LNCaP clone FGC (cell line): ENCODE data around the gene DCANP1.

Experiments used
- DNase-seq: peaks from one replicate; pipeline ENCODE4 v3.0.0-alpha.2; 2011; ENCODE audit warnings: low read depth
- H3K4me3 ChIP-seq: 2 replicates; pipeline ENCODE4 v1.5.1; 2011; ENCODE audit warnings: mild to moderate bottlenecking, low read depth, low read length, control low read depth
- TF ChIP-seq, protein P1 (sequence below): IDR thresholded peaks from 2 replicates; pipeline ENCODE4 v1.5.1; 2012; ENCODE audit warnings: mild to moderate bottlenecking; ENCODE audit not compliant: control insufficient read depth, insufficient read depth; ENCODE audit errors: extremely low read depth

DCANP1 gene

GRCh38 chr5:135490245-135491037 lies 43.3 kb upstream of the DCANP1 start:
- DNase-seq, result no peak
- TF ChIP-seq, protein P1, sequence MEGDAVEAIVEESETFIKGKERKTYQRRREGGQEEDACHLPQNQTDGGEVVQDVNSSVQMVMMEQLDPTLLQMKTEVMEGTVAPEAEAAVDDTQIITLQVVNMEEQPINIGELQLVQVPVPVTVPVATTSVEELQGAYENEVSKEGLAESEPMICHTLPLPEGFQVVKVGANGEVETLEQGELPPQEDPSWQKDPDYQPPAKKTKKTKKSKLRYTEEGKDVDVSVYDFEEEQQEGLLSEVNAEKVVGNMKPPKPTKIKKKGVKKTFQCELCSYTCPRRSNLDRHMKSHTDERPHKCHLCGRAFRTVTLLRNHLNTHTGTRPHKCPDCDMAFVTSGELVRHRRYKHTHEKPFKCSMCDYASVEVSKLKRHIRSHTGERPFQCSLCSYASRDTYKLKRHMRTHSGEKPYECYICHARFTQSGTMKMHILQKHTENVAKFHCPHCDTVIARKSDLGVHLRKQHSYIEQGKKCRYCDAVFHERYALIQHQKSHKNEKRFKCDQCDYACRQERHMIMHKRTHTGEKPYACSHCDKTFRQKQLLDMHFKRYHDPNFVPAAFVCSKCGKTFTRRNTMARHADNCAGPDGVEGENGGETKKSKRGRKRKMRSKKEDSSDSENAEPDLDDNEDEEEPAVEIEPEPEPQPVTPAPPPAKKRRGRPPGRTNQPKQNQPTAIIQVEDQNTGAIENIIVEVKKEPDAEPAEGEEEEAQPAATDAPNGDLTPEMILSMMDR, result no peak
- H3K4me3 ChIP-seq, result no peak overlapping the region

DNA sequence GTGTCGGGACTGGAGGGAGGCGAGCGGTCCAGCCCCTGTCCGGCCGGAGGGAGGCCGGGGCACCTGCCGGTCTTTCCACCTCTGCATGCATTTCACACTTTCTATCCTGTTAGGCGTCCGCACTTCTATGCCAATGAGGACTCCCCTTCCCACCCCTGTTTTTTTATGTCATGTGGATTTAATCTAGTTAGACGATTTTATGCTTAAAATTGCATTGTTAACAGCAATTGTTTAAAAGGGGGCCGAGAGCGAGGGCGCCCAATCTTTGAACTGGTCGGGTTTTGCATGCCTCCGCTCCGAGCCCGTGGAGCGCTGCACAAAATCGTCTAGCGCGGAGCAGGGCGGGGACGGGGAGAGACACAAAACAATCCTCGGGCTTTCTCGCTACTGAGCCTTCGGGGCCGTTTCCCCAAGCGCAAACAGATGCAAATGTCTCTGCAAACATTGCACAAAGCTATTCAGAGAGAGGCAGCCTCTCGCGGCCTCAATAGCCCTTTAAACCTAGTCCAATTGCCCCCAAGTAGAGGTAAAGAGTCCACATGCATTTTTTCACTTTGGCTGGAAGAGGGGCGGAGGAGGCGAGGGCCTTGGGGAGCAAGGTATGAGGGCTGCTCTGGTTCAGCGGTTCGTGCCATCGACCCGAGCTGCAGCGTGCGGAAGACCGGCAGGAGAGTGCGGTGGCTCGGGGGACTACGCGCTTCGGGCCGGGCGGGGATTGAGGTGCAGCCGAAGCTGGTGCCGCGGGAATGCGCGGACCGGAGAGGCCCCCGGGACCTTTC lies 42.5 kb upstream of the DCANP1 start:
- TF ChIP-seq, protein P1, result no peak
- DNase-seq, result no peak
- no peak overlapping the region for H3K4me3 ChIP-seq

GRCh38 chr5:135488727-135489465 lies 41.7 kb upstream of the DCANP1 start:
- no peak for DNase-seq
- TF ChIP-seq, protein P1, result no peak
- H3K4me3 ChIP-seq, result no peak overlapping the region

GRCh38 chr5:135487839-135488514 lies 40.8 kb upstream of the DCANP1 start:
- no peak for DNase-seq
- TF ChIP-seq, protein P1, result no peak
- no peak overlapping the region for H3K4me3 ChIP-seq

- no peak for DNase-seq
- TF ChIP-seq, protein P1, result no peak
- H3K4me3 ChIP-seq, result no peak overlapping the region
Observed at GRCh38 chr5:135487037-135487395, 39.9 kb upstream of the DCANP1 start.

DNA sequence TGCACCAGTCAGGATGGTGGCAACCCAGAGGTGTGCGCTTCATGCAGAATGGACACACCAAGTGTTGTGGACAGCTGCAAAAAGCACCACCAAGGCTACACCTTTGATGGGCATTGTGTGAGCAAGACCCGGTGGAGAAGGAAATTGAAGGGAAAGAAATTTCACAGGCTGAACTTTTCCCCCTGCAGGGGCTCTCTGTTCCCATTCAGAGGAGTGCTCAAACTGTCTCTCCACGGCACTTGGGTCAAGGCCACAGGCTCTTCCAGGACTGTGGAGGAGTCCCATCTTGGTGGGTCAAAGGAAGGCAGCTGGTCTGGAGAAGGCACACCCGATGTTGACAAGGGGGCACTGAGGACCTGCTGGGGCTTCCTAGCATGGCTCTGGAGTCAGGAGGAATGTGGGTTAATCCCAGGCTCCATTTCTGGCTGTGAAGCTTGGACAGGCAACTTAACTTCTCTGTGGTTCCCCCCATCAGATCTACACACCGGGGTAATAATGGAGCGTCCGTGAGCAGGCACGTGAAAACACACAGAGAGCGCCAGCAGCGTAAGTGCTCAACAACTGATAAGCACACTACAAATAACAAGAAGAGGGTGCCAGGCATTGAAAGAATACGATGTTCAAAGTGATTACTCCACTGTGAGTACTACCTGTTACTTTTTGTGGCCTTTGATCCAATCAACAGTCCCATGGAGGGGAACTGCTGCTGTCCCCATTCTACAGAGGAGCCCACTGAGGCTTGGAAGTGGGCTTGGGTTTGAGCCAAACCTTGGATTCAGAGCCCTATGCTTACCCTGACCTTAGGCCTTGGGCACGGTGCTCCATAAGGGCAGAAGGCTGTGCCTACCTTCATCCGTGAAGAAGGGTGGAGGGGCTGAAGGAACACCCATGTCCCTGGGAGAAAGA lies 39.2 kb upstream of the DCANP1 start:
- DNase-seq, result no peak
- TF ChIP-seq, protein P1, result no peak
- no peak overlapping the region for H3K4me3 ChIP-seq
